ENCODE data around the gene CENPX. TPM values are rescaled to one million over a fixed set of nuclear protein-coding genes. Genes with fewer than 3 reads are reported as not detected.

CENPX gene
- total and polyA plus RNA-seq, 2 of the 13 experiments (the other 11 are each of a cell fraction or from before 2014, with no cell fraction given): 92.7 to 170 TPM

DNA sequence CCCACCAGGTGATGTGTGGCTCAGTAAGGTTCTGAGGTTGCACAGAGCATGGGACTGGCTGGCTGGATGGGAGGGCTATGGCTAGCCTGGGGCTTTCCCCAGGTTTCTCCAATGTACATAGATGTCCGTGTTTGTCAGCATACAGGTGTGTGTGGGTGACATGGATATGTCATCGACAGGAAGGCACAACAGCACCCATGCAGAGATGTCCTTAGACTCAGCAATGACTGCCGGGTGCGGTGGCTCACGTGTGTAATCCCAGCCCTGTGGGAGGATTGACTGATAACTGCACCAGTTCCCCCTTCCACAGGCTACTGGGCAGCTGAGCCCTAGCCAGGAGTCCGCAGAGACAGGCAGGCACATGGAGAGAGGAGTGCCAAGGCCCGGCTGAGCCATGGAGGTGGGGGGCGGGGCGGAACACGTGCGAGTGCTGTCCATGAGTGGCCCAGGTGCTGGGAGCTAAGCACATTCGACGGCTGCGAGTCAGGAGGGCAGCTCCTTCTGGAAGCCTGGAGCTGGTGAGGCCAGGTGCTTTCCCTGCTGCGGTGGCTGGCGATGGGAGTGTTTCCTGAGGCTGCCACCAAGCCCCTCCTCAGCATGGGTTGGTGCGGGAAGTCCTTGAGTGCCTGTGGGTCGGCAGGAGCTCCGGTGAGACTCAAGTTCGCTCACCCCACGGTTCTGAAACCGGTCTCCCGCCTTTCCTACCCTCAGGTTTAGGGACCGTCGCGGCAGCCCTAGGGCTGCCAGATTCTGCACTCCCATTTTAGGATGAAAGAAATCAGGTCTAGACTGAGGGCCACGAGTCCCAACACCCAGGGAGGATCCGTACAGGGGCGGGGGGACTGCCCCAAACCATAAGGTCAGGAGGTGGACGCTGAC is 46.1 kb downstream of the CENPX start (continued):
- no peak for TF ChIP-seq RAD51 (IDR thresholded peaks at IDR 0.05; ENCODE audit: borderline replicate concordance)
- TF ChIP-seq JUND (CRISPR knock-in tag; IDR thresholded peaks at IDR 0.05): no peak
- no peak for TF ChIP-seq SNAPC2 (CRISPR knock-in tag; IDR thresholded peaks at IDR 0.05)
- TF ChIP-seq ESRRA (CRISPR knock-in tag; IDR thresholded peaks at IDR 0.05; ENCODE audit: low read depth): peak; percentile 23; the same call in 1 of the 2 replicates
- peak; percentile 92 for TF ChIP-seq MTF2 (CRISPR knock-in tag; IDR thresholded peaks at IDR 0.05; ENCODE audit: borderline replicate concordance)
- TF ChIP-seq HOXA3 (CRISPR knock-in tag; IDR thresholded peaks at IDR 0.05): peak; percentile 45; the same call in 1 of the 2 replicates
- TF ChIP-seq TBP (CRISPR knock-in tag; IDR thresholded peaks at IDR 0.05): no peak
- TF ChIP-seq, protein P1, sequence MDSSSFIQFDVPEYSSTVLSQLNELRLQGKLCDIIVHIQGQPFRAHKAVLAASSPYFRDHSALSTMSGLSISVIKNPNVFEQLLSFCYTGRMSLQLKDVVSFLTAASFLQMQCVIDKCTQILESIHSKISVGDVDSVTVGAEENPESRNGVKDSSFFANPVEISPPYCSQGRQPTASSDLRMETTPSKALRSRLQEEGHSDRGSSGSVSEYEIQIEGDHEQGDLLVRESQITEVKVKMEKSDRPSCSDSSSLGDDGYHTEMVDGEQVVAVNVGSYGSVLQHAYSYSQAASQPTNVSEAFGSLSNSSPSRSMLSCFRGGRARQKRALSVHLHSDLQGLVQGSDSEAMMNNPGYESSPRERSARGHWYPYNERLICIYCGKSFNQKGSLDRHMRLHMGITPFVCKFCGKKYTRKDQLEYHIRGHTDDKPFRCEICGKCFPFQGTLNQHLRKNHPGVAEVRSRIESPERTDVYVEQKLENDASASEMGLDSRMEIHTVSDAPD (CRISPR knock-in tag; IDR thresholded peaks at IDR 0.05): no peak
- TF ChIP-seq ZNF790 (CRISPR knock-in tag; IDR thresholded peaks at IDR 0.05; ENCODE audit: borderline replicate concordance): no peak
- TF ChIP-seq, protein P2, sequence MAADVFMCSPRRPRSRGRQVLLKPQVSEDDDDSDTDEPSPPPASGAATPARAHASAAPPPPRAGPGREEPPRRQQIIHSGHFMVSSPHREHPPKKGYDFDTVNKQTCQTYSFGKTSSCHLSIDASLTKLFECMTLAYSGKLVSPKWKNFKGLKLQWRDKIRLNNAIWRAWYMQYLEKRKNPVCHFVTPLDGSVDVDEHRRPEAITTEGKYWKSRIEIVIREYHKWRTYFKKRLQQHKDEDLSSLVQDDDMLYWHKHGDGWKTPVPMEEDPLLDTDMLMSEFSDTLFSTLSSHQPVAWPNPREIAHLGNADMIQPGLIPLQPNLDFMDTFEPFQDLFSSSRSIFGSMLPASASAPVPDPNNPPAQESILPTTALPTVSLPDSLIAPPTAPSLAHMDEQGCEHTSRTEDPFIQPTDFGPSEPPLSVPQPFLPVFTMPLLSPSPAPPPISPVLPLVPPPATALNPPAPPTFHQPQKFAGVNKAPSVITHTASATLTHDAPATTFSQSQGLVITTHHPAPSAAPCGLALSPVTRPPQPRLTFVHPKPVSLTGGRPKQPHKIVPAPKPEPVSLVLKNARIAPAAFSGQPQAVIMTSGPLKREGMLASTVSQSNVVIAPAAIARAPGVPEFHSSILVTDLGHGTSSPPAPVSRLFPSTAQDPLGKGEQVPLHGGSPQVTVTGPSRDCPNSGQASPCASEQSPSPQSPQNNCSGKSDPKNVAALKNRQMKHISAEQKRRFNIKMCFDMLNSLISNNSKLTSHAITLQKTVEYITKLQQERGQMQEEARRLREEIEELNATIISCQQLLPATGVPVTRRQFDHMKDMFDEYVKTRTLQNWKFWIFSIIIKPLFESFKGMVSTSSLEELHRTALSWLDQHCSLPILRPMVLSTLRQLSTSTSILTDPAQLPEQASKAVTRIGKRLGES (CRISPR knock-in tag; IDR thresholded peaks at IDR 0.05; ENCODE audit: borderline replicate concordance): no peak
- no peak for TF ChIP-seq FOXO1 (CRISPR knock-in tag; IDR thresholded peaks at IDR 0.05)
- no peak for TF ChIP-seq KAT8 (CRISPR knock-in tag; IDR thresholded peaks at IDR 0.05)
- peak; percentile 48; the same call in 1 of the 2 replicates for TF ChIP-seq ZFX (CRISPR knock-in tag; IDR thresholded peaks at IDR 0.05; ENCODE audit: low read depth)
- TF ChIP-seq, protein P3, sequence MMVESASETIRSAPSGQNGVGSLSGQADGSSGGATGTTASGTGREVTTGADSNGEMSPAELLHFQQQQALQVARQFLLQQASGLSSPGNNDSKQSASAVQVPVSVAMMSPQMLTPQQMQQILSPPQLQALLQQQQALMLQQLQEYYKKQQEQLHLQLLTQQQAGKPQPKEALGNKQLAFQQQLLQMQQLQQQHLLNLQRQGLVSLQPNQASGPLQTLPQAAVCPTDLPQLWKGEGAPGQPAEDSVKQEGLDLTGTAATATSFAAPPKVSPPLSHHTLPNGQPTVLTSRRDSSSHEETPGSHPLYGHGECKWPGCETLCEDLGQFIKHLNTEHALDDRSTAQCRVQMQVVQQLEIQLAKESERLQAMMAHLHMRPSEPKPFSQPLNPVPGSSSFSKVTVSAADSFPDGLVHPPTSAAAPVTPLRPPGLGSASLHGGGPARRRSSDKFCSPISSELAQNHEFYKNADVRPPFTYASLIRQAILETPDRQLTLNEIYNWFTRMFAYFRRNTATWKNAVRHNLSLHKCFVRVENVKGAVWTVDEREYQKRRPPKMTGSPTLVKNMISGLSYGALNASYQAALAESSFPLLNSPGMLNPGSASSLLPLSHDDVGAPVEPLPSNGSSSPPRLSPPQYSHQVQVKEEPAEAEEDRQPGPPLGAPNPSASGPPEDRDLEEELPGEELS (CRISPR knock-in tag; IDR thresholded peaks at IDR 0.05): no peak
- no peak for TF ChIP-seq MTA3 (CRISPR knock-in tag; IDR thresholded peaks at IDR 0.05)
- no peak for TF ChIP-seq PPARG (CRISPR knock-in tag; conservative IDR thresholded peaks at IDR 0.05)
- no peak; the same call in 1 of the 2 replicates for TF ChIP-seq SAFB2 (CRISPR knock-in tag; IDR thresholded peaks at IDR 0.05; ENCODE audit: borderline replicate concordance, low read depth)
- TF ChIP-seq SIN3A (IDR thresholded peaks at IDR 0.05; ENCODE audit: borderline replicate concordance, low read depth, low read length): no peak; the same call in 1 of the 2 replicates
- 0 out of 2 replicates have a peak, but pooled peaks have one; percentile 7 for TF ChIP-seq GATAD1 (CRISPR knock-in tag; IDR thresholded peaks at IDR 0.05)
- TF ChIP-seq, protein P4, sequence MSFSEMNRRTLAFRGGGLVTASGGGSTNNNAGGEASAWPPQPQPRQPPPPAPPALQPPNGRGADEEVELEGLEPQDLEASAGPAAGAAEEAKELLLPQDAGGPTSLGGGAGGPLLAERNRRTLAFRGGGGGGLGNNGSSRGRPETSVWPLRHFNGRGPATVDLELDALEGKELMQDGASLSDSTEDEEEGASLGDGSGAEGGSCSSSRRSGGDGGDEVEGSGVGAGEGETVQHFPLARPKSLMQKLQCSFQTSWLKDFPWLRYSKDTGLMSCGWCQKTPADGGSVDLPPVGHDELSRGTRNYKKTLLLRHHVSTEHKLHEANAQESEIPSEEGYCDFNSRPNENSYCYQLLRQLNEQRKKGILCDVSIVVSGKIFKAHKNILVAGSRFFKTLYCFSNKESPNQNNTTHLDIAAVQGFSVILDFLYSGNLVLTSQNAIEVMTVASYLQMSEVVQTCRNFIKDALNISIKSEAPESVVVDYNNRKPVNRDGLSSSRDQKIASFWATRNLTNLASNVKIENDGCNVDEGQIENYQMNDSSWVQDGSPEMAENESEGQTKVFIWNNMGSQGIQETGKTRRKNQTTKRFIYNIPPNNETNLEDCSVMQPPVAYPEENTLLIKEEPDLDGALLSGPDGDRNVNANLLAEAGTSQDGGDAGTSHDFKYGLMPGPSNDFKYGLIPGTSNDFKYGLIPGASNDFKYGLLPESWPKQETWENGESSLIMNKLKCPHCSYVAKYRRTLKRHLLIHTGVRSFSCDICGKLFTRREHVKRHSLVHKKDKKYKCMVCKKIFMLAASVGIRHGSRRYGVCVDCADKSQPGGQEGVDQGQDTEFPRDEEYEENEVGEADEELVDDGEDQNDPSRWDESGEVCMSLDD (CRISPR knock-in tag; IDR thresholded peaks at IDR 0.05; ENCODE audit: borderline replicate concordance): no peak
- TF ChIP-seq ZMYM3 (CRISPR knock-in tag; IDR thresholded peaks at IDR 0.05): no peak

Measured in HepG2 (cell line).